Activated gamma-delta T cell treated with Interleukin-2 at 50 U/mL for 16 hours (primary cell): ENCODE results near the gene PIP4K2C.
A peak's percentile ranks its signal among the peaks of the same experiment; 100 is the strongest.
"Not testable (repeated sequence)": the region's sequence is repeated elsewhere in the genome, so short reads cannot be mapped to it uniquely, and the experiment has no call there.

ENCODE experiments used
- DNase-seq: peaks from one replicate; pipeline ENCODE4 v3.0.0-alpha.2; 2020

The PIP4K2C gene

GRCh38 chr12:57611108-57611826, 20.3 kb downstream of the PIP4K2C start, which contains the start of gene ARHGEF25:
Gene ARHGEF25 (plus strand): TSS chr12:57611435. CDS start chr12:57611895, 460 bp downstream.
- DNase-seq, result peak; percentile 35

- no peak for DNase-seq
These were observed 21.1 kb downstream of the PIP4K2C start for GRCh38 chr12:57611827-57612710.

- no peak for DNase-seq
These were observed 21.9 kb downstream of the PIP4K2C start for GRCh38 chr12:57612711-57613426.

- DNase-seq, result no peak
These were observed 22.6 kb downstream of the PIP4K2C start for GRCh38 chr12:57613427-57614109.

- no peak for DNase-seq
These were observed 23.4 kb downstream of the PIP4K2C start for GRCh38 chr12:57614178-57614947.

- DNase-seq, result no peak
These were observed 24.0 kb downstream of the PIP4K2C start for GRCh38 chr12:57614948-57615500.

GRCh38 chr12:57615637-57616036, 24.6 kb downstream of the PIP4K2C start:
- no peak for DNase-seq

- no peak for DNase-seq
These were observed 25.6 kb downstream of the PIP4K2C start for GRCh38 chr12:57616383-57617101.

- DNase-seq, result no peak
These were observed 26.9 kb downstream of the PIP4K2C start for GRCh38 chr12:57617942-57618341.

- not testable (repeated sequence) for DNase-seq
These were observed 27.4 kb downstream of the PIP4K2C start for GRCh38 chr12:57618431-57618830.

- DNase-seq, result no peak
These were observed 28.0 kb downstream of the PIP4K2C start for GRCh38 chr12:57618966-57619433.

GRCh38 chr12:57619434-57620244, 28.6 kb downstream of the PIP4K2C start:
- DNase-seq, result no peak

GRCh38 chr12:57620245-57620935, 29.4 kb downstream of the PIP4K2C start:
- no peak for DNase-seq

- DNase-seq, result no peak
These were observed 30.0 kb downstream of the PIP4K2C start for GRCh38 chr12:57620936-57621496.

- peak; percentile 56 for DNase-seq
These were observed 30.7 kb downstream of the PIP4K2C start for GRCh38 chr12:57621497-57622292.

- no peak for DNase-seq
These were observed 31.6 kb downstream of the PIP4K2C start for GRCh38 chr12:57622293-57623245.

GRCh38 chr12:57623385-57623784, 32.4 kb downstream of the PIP4K2C start:
- DNase-seq, result no peak
